GM23248 (cell line): ENCODE data around the gene BAMBI.

Experiments
- EZH2 ChIP-seq: fragments of 200-600 bp; sonication (generic); IDR thresholded peaks from 2 replicates; pipeline ENCODE4 v1.6.1; 2018; ENCODE audit warnings: antibody characterized with exemption, mild to moderate bottlenecking; ENCODE audit not compliant: insufficient read depth, poor library complexity, severe bottlenecking
- EZH2phosphoT487 ChIP-seq: fragments of 200-600 bp; sonication (generic); IDR thresholded peaks from 2 replicates; pipeline ENCODE4 v1.6.1; 2018; ENCODE audit warnings: antibody characterized with exemption, moderate library complexity, mild to moderate bottlenecking, low read depth; ENCODE audit not compliant: insufficient read depth

DNA sequence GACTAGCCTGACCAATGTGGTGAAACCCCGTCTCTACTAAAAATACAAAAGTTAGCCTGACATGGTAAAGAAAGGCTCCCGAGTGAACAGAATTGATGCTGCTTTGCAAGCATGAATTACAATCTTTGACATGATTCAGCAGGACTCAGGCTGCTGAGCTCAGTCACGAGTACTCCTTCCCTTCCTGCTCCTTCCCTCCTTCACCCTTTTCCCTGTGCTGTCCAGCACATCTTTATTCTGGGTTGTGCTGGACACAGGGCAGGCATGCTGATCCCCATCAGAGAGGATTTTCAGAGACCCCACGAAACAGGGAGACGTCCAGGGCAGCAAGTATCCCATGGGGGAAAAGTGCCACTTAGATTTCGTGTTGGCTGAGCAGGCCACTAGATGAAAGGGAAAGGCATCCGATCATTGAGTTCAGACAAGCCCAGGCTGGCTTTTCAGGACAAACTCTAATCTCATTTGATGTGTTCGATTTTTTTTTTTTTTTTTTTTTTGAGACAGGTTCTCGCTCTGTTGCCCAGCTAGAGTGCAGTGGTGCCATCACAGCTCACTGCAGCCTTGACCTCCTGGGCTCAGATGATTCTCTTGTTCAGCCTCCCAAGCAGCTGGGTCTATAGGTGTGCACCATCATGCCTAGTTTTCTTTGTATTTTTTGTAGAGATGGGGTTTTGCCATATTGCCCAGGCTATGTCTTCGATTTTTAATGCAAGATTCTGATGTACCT lies 36.5 kb downstream of the BAMBI start:
- TF ChIP-seq EZH2phosphoT487 (no peak), EZH2 (no peak)
